GM12874 (cell line): Measurements from ENCODE around the gene IFITM10.

Source experiments
- CTCF ChIP-seq: IDR thresholded peaks from 2 replicates; pipeline ENCODE4 v1.5.1; 2011; ENCODE audit warnings: low read depth, mild to moderate bottlenecking, control low read depth, low read length, moderate library complexity; ENCODE audit not compliant: insufficient read depth

Gene IFITM10

GRCh38 chr11:1702506-1702905, 47.9 kb downstream of the IFITM10 start:
- TF ChIP-seq CTCF, result no peak

GRCh38 chr11:1701091-1701807, 49.1 kb downstream of the IFITM10 start:
- no peak for TF ChIP-seq CTCF

GRCh38 chr11:1699771-1700170, 50.6 kb downstream of the IFITM10 start:
- TF ChIP-seq CTCF, result no peak

- TF ChIP-seq CTCF, result no peak
Measured at GRCh38 chr11:1696608-1697570, 53.5 kb downstream of the IFITM10 start, which contains the start of gene KRTAP5-6. Gene KRTAP5-6, plus strand, starts transcription at chr11:1697195. Its CDS starts 51 bp downstream, at chr11:1697246.

- TF ChIP-seq CTCF, result no peak
Measured at GRCh38 chr11:1695548-1696108, 54.8 kb downstream of the IFITM10 start.

GRCh38 chr11:1694846-1695547, 55.4 kb downstream of the IFITM10 start:
- no peak for TF ChIP-seq CTCF
